Ovary (tissue), 9 donors: Measurements from ENCODE around the gene RELA. TPM values are rescaled to one million over a fixed set of nuclear protein-coding genes. Genes with fewer than 3 reads are reported as not detected.
A peak's percentile ranks its signal among the peaks of the same experiment; 100 is the strongest.

Experiments
- DNase-seq, 5 donors: peaks; one replicate each; pipeline ENCODE4 v3.0.0-alpha.2; 2019 to 2020
- H3K27ac ChIP-seq, 2 donors: fragments of 200-600 bp; one replicate each; pipeline versions ENCODE4 v1.5.1 to v1.8.0; 2019 to 2022
- H3K27me3 ChIP-seq: fragments of 200-600 bp; one replicate; pipeline ENCODE4 v1.8.0; 2022
- H3K36me3 ChIP-seq: fragments of 200-600 bp; sonication (generic); one replicate; pipeline ENCODE4 v1.5.1; 2019
- H3K4me1 ChIP-seq: one replicate; pipeline ENCODE4 v1.8.1; 2013; ENCODE audit warnings: mild to moderate bottlenecking, moderate library complexity; ENCODE audit not compliant: insufficient read depth
- H3K4me3 ChIP-seq: fragments of 200-600 bp; sonication (generic); one replicate; pipeline ENCODE4 v1.5.1; 2017
- H3K9me3 ChIP-seq, 2 donors: fragments of 200-600 bp in 1 of 2; sonication (generic) in 1 of 2; one replicate each; pipeline versions ENCODE4 v1.5.1 to v1.8.1; 2013 to 2019; ENCODE audit warnings: mild to moderate bottlenecking in 1 of 2, moderate library complexity in 1 of 2
- CTCF ChIP-seq, 3 donors: fragments of 450-650 bp in 2 of 3; fragments of 200-600 bp in 1 of 3; IDR thresholded peaks; one replicate each; pipeline versions ENCODE4 v1.5.1 to v1.8.0; 2016 to 2022; ENCODE audit warnings: antibody characterized with exemption in 3 of 3, mild to moderate bottlenecking in 1 of 3
- EP300 ChIP-seq: sonication (generic); formaldehyde crosslinking; IDR thresholded peaks from one replicate; pipeline ENCODE4 v1.6.1; 2017; ENCODE audit warnings: antibody characterized with exemption
- POLR2A ChIP-seq: fragments of 450-650 bp; IDR thresholded peaks from one replicate; pipeline ENCODE4 v1.6.1; 2017; ENCODE audit warnings: antibody characterized with exemption, mild to moderate bottlenecking, moderate library complexity
- WGBS, 3 donors: extraction: QIAGEN DNeasy Blood & Tissue Kit in 1 of 3; methylation state at CpG; one replicate each; pipeline versions ENCODE4 v1.1.5 to v1.1.7; 2013 to 2017; 5-methylcytosine and 5-hydroxymethylcytosine counted together
- intact Hi-C, 4 donors: fragments of 100-400 bp; cut with DNase I; formaldehyde crosslinking; loops; one replicate each; pipeline versions ENCODE4 v1.11.0 to v1.15.1; 2022 to 2023
- polyA plus RNA-seq, 2 donors: library from polyadenylated mRNA; stranded (reverse); fragments of 200-250 nt in 1 of 2; fragments of 350-450 nt in 1 of 2; fragmentation: Illumina TruSeq in 1 of 2; extraction: RNeasy Lipid Tissue Mini Kit (QIAGEN cat#74804) in 1 of 2; gene quantifications; one replicate each; pipeline ENCODE4 v1.2.3, GENCODE V29; 2013 to 2014
- total RNA-seq, 7 donors: library from RNA; depleted of rRNA in 2 of 7; stranded (reverse); fragments of >200 nt in 2 of 7; fragmentation: NEBNext Ultra II Directional in 3 of 7; extraction: Animal tissue kit (Norgen Biotek cat#: 25700) in 3 of 7; gene quantifications; one replicate each; pipeline versions ENCODE4 v1.1.0 to v1.2.4, GENCODE V29; 2016 to 2023
- donor health status: DM: no; HTN: no; CAD: no; lungs with moderate emphysema.
- donor health status: DM: no; HTN: no; CAD: no.
- donor health status: Bipolar disorder and iron deficiency.
- donor health status: DM: yes; HTN: yes; CAD: no.
- donor health status: DM: no; HTN: no; CAD: no.
- donor health status: DM: yes; HTN: yes; CAD: no.

Gene RELA
- total and polyA plus RNA-seq, 9 donors: 50.8 to 102 (median 83.2) TPM

- DNase-seq: peak in 1 of 5 donors; percentile 32
- Histone ChIP-seq H3K4me1 (peaks cover 24% of the 10 kb centered on the region), H3K9me3 (no peaks in the 10 kb centered on the region), H3K36me3 (no peaks in the 10 kb centered on the region), H3K4me3 (no peak overlapping the region), H3K27me3 (no peaks in the 10 kb centered on the region), H3K27ac (peak overlapping the region in 1 of 2 donors; percentile 97)
- intact Hi-C loops: loop anchor here in 2 of 4 donors (5.0 kb wide), 3 partner anchors 35 to 70 kb away; partner anchors contain the start of genes EHBP1L1 (in 1 of the 2), FAM89B (in 1 of the 2) and ZNRD2 (in 1 of the 2)
- WGBS, 3 donors: 60 to 68% (median 65%) methylated on average over 12 of the region's 12 CpGs
- TF ChIP-seq EP300: no peak
- TF ChIP-seq POLR2A: no peak
- no peak for TF ChIP-seq CTCF (IDR thresholded peaks at IDR 0.05)
Observed at GRCh38 chr11:65611758-65612603, 50.7 kb downstream of the RELA start.

- H3K4me3 ChIP-seq: no peak overlapping the region
- H3K9me3 ChIP-seq: no peaks in the 10 kb centered on the region
- H3K4me1 ChIP-seq: peaks cover 21% of the 10 kb centered on the region
- H3K27me3 ChIP-seq: no peaks in the 10 kb centered on the region
- H3K27ac ChIP-seq: no peak overlapping the region
- intact Hi-C loops: loop anchor here in 2 of 4 donors (5.0 kb wide), 3 partner anchors 34 to 69 kb away; partner anchors contain the start of genes EHBP1L1 (in 1 of the 2), FAM89B (in 1 of the 2) and ZNRD2 (in 1 of the 2)
- DNase-seq: peak in 1 of 5 donors; percentile 26
- H3K36me3 ChIP-seq: no peaks in the 10 kb centered on the region
- 48 to 56% (median 52%) methylated on average over 10 of the region's 10 CpGs for WGBS, 3 donors
- TF ChIP-seq CTCF (IDR thresholded peaks at IDR 0.05) (no peak), EP300 (no peak), POLR2A (no peak)
Observed at GRCh38 chr11:65611028-65611757, 51.5 kb downstream of the RELA start.

- WGBS, 3 donors: 60% methylated on average over 6 of the region's 6 CpGs
- no peak overlapping the region for H3K4me3 ChIP-seq
- no peak for DNase-seq
- H3K36me3 ChIP-seq: no peaks in the 10 kb centered on the region
- intact Hi-C loops: loop anchor here in 2 of 4 donors (5.0 kb wide), 3 partner anchors 33 to 68 kb away; partner anchors contain the start of genes EHBP1L1 (in 1 of the 2), FAM89B (in 1 of the 2) and ZNRD2 (in 1 of the 2)
- no peaks in the 10 kb centered on the region for H3K9me3 ChIP-seq
- peaks cover 21% of the 10 kb centered on the region for H3K4me1 ChIP-seq
- no peaks in the 10 kb centered on the region for H3K27me3 ChIP-seq
- no peak for TF ChIP-seq CTCF (IDR thresholded peaks at IDR 0.05)
- TF ChIP-seq EP300: no peak
- no peak for TF ChIP-seq POLR2A
- no peak overlapping the region for H3K27ac ChIP-seq
Observed at GRCh38 chr11:65610404-65610803, 52.3 kb downstream of the RELA start.

GRCh38 chr11:65609665-65610064, 53.1 kb downstream of the RELA start:
- Histone ChIP-seq H3K27ac (no peak overlapping the region), H3K4me1 (peaks cover 21% of the 10 kb centered on the region), H3K9me3 (no peaks in the 10 kb centered on the region), H3K27me3 (no peaks in the 10 kb centered on the region), H3K36me3 (no peaks in the 10 kb centered on the region), H3K4me3 (no peak overlapping the region)
- 74 to 87% (median 81%) methylated on average over 5 of the region's 5 CpGs for WGBS, 3 donors
- TF ChIP-seq POLR2A (no peak), CTCF (IDR thresholded peaks at IDR 0.05) (no peak)
- intact Hi-C loops: loop anchor here in 2 of 4 donors (5.0 kb wide), 3 partner anchors 32 to 67 kb away; partner anchors contain the start of genes EHBP1L1 (in 1 of the 2), FAM89B (in 1 of the 2) and ZNRD2 (in 1 of the 2)
- peak in 1 of 5 donors; percentile 28 for DNase-seq
